ENCODE measurements around the gene EIF3F.

EIF3F gene

DNA sequence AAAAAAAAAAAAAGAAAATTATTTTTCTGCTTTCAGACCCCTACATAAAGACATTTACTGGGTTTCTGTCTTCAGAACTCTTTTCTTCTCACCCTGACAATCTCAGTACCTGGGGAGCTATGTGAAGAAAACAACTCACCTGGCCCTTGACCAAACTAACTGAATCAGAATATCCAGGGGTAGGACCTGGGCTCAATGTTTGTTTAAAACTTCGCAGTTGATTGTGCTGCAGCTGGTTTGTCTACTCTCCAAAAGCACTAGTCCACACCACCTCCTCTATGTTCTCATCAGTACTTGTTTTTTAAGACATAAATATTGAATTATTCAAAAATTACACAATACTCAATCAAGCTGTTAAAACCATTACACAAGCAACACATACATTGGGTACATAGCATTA is 34.8 kb downstream of the EIF3F start:
- DNase-seq (ENCODE audit: low read depth in 2 of 2), result no peak

DNA sequence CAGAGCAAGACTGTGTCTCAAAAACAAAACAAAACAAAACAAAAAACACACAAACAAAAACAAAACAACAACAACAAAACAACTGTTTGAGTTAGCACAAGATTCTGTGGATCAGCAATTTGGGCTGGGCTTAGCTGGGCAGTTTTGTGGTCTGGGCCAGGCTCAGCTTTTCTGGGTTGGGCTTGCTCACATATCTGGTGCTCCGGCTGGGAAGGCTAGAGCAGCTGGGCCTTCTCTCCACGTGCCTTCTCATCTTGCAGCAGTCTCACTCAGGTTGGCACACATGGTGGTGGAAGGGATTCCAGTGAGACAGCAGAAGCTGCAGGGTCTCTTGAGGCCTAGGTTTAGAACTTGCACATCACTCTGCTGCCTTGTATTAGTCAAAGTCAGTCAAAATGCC is 35.7 kb downstream of the EIF3F start:
- DNase-seq (ENCODE audit: low read depth in 2 of 2), result no peak

DNA sequence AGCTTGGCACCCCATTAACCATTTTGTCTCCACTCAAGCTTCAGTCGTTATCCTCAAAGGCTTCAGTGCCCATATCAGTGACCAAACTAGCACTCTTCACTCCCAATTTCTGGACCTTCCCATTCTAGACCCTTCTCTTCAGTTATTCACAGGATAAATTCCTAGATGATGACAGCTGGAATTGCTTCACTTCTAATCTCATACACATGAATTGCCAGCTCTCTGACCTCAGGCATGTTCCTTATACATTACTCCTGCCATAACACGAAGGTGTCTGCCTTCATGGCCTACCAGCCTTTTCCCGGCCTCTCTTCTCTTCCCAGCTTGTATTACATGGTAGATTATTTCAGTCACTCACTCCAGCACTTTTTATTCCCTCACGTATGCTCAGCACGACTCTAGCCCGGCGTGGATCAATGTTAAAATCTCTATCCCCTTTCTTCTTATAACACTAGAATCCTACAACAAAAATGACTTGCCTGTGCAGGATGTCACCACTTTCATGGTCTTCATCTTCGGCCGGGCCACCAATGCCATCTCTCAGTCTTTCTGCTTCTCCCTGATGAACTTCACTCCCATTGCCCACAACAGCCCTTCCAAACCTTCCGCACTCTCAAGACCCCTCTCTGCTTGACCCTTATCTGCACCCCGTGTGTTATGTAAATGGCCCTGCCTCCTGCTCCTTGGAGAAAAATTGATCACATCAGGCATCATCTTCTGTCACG is 36.9 kb downstream of the EIF3F start:
- DNase-seq (ENCODE audit: low read depth in 2 of 2), result no peak

DNA sequence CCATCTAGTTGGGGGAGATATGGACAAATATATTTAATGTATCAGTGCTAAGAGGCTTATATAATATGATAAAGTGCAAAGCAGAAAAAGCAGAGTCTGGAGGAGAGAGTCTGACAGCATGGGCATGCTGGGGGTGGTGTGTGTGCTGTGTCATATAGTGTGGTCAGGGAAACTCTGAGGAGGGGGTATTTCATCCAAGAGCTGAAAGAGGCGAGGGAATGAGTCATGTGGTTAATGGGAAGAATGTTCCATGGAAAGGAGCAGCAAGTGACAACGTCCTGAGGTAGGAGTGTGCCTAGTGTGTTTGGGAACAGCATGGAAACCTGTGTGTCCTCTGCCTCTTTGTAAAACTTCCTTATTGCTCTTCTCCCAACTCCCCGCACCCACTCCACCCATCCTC is 38.0 kb downstream of the EIF3F start:
- DNase-seq (ENCODE audit: low read depth in 2 of 2), result no peak

DNA sequence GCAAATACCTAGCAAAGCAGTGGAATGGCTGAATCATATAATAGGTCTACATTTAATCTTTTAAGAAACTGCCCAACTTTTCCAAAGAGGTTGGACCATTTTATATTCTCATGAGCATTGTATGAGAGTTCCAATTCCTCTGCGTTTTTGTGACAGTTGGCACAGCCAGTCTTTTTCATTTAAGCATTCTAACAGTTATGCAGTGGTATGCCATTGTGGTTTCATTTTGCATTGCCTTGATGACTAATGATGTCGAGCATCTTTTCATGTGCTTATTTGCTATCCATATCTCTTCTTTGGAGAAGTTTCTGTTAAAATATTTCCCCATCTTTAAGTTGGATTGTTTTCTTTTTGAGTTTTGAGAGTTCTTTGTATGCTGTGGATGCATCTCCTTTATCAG is 38.7 kb downstream of the EIF3F start:
- DNase-seq (ENCODE audit: low read depth in 2 of 2), result no peak

DNA sequence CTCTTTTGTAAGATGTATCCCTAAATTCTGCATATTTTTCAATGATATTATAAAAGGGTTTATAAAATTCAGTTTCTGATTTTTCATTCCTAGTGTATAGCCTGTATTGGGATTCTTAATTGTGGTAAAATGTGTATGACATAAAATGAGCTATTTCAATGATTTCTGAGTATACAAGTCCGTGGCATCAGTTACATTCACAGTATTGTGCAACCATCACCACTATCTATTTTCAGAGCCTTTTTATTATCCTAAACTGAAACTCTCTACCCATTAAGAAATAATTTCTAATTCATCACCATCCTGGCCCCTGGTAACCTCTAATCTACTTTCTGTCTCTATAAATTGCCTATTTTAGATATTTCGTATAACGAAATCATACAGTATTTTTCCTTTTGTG is 39.8 kb downstream of the EIF3F start:
- no peak for DNase-seq (ENCODE audit: low read depth in 2 of 2)

DNA sequence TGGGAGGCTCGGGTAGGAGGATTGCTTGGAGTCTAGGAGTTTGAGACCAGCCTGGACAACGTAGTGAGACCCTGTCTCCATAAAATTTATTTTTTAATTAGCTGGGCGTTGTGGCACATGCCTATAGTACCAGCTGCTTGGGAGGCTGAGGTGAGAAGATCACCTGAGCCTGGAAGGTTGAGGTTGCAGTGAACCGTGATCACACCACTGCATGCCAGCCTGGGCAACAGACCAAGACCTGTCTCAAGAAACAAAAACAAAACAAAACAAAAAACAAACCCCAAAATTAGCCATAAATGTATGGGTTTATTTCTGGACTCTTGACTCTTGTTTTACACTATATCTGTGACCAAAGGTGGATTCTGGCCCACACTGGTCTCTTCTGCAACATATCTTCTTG is 41.6 kb downstream of the EIF3F start:
- no peak for DNase-seq (ENCODE audit: low read depth in 2 of 2)

DNA sequence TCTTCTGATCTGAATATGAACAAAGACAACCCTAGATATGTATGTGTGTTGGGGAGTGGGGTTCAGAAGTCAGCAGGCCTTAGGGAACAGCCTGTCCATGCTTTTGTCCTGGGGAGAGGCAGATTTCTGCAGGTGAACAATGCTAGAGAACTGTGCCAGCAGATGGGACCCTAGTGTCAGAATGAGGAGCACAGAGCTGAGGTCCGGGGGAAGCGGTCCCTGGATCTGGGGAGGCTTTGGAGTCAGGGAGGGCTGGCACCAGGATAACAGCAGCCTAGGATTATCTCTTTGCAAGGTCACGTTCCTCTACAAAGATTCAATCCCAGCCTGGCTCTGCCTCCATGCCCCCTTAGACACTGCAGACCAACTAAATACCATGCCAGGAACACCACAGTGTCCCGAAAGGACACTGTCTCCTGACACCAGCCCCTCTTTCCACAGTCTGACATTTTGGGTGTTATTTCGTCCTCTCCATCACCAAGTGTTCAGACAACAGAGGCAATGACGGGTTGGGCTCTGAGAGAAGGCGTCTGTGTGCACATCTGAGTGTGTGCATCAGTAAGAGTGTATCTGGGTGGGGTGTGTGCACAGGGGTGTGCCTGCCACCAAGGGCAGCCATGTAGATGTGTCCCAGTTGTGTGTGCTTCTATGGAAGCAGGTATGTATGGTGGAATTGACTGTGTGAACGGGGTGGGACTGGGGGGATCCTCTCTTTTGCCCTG is 43.5 kb downstream of the EIF3F start:
- DNase-seq (ENCODE audit: low read depth in 2 of 2), result no peak

DNA sequence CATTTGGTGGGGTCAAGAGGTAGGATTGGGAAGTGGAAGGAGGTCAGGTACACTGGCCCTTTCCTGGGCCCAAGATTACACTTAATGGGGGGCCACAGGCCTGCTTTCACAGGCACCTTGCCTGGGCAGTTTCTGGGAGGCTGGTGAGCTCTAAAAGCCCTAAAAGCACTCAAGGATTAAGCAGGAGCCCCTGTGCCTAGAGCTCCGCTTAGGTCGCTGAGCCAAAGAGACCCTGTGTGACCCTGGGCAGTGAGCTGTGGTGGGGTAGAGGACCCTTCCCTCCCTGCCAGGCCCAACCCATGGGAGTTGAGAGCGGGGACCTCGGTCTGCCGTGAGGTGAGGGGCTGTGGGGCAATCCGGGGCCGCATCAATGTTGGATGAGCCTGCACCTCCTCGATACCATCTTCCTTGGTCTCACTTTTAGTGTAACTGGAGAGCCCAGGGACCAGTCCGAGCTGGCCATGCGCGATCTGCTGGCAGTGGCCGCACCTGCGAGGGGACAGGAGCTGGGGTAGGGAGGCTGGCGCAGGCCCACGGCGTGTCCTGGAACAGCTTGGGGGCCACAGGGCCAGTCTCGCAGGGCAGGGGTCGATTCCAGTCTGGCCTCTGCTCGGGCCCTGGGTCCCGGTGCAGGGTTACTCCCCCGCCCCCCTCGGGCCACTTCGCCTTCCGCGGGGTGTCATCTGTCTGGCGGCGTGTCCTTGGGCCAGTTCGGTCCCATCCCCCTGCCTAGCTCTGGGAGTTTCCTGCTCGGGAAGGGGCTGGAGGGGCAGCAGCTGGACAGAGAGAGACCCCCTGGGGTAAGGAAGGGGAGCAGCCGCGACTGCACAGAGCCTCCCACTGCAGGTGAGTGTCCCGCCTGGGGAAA is 44.3 kb downstream of the EIF3F start:
- DNase-seq (ENCODE audit: low read depth in 2 of 2), result no peak

DNA sequence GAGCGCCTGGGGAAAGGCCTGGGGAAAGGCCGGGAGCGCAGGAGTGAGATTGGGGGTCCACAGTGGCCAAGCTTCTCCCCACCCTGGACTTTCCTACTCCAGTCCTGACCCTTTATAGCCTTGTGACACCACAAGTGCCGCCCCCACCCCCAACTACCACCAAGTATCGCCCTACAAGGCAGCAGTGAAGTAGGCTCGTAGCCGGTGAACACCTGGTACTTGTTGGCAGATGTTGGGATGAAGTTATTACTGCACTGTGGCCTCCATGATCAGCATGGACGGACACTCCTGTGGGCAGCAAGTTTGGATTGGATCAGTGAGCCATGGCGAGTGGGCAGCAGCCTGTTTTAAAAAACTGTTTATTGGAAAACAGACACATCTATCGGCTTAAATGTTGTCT is 45.0 kb downstream of the EIF3F start:
- DNase-seq (ENCODE audit: low read depth in 2 of 2), result no peak

DNA sequence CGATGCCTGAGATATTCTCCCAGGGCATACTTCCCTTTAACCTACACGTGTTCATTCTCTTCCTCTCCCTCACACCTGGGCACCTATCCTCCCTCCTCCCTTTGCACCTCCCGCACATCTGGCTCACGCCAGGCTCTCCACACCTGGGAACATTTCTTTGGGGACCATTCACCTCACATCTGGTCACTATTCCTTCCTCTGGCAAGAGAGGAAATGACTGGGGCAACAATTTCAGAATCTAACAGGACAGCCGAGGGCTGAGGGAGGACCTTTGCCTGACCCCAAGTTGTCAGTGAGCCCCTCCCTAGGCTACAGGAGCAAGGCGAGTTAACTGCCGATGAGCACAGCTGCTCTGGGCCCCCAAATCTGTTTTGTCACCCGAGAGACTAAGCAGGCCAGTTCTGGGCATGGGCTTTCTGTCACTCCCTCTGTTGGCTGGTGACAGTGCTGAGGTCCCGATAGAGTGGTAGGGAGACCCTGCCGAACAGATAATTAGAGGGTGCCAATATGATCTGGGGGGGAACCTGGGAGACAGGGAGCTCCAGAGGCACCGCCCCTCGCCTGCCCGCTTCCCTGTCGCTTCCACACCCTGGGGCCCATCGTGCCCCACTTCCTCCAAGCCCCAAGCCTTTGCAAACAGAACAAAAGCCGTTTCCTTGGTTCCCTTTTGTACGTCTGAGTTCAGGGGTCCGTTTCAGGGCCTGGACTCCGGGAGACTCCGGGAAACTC is 45.6 kb downstream of the EIF3F start:
- no peak for DNase-seq (ENCODE audit: low read depth in 2 of 2)

DNA sequence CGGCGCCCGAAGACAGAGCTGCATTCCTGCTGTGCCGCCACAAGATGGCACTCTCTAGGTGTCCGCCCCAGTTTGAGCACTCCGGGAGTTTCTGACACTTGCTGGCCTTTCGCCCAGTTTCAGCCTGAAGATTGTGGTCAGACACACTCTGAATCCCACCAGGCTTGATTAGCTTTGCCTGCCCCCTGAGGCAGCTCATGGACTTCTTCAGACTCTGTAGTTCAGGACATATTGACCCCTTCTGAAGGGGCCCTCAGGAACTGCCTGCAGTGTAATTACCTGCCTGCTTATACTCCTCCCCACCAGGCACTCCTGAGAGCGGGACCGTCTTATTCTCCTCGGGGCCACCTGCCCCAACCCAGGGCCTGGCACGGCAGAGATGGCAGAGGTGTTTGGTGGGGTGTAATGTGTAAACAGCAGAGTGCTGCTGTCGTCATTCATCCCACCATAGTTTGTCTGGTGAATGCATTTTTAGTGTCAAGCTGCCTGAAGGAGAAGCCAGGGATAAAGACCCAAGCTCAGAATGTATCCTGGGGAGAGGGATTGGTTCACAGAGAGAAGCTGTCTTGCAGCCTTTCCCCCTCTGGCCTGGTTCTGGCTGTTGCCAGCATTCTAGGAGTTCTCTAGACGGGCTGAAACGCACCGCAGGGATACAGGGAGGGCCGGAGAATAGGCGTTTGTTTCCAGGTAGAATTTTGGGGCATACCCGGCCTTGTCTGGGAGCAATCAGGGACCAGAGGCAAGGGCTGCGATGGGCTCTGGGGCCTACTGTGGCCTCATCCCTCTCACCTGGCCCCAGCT is 46.4 kb downstream of the EIF3F start:
- DNase-seq (ENCODE audit: low read depth in 2 of 2), result peak; percentile 26 to 27

DNA sequence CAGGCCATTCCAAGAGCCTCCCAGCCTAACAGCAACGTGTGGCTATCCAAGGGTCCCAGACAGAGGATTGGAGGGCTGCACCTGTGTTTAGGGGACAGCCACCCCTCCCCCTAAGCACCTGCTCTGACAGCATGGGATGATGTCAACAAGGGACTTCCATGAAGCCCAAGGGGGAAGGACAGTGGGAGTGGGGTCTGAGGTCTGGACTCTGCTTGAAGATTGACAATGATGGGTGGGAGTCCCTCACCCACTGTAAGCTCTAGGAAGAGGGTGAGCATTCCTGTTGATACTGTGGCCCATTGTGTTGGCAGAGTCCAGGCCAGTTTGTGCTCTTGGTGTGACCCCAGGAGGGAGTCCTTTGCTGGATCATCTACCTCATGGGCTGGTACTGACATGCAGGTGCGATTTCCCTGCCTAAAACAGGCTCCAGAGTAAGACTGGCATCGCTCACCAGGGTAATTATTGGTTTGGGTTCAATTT is 47.0 kb downstream of the EIF3F start:
- DNase-seq (ENCODE audit: low read depth in 2 of 2), result no peak

DNA sequence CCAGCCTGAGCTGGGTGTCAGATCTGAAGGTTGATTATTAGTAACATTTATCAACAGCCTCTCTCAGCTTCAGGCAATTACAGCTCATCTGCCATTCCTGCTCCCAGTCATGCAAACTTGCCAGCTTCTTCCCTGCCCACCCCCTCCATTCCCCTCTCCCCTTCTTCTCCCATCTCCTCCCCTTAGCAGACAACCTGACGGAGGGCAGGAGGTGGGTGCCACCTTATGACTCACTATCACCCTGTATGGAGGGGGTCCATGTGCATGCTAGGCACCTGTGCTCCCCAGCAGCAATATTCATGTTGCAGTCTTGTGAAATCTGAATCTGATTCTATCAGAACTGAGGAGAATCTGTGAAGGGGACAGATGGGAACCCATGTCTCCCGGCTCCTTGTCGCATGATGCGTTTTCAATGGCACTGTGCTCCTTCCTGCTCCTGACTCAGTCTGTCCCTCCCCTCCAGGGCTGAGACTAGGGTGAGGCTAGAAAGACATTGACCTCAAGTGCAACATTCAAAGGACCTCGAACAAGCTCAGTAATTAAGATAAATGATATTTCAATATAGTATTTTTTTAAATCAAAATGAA is 47.6 kb downstream of the EIF3F start:
- no peak for DNase-seq (ENCODE audit: low read depth in 2 of 2)

DNA sequence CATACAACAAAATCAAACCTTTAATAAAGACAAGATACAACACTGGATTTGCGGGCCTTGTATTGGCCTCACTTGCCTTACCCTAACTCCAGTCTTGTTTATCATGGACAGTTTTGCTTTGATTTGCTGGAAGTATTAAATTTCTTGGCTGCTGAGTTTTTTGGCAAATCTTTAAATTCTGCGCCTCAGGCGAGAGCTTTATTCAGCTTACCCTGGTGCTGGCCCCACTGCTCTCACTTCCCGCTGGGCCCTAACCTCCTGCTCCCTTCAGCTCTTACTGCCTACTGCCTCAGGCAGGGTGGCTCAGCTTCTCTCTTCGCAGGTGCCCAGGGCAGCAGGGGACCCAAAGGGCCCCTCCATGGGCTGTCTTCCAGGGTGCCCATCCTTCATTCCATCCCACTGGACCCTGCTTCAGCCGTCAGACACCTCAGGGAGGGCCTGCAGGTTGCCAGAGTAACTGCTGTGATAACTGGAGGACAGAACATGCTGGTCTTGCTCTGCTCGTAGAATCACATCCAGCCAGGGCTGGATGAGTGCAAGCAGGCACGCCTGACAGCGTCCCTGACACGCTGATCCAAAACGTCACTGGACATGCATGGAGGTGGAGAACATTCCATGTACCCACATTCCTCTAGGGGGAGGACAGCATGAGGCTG is 48.2 kb downstream of the EIF3F start:
- no peak for DNase-seq (ENCODE audit: low read depth in 2 of 2)

DNA sequence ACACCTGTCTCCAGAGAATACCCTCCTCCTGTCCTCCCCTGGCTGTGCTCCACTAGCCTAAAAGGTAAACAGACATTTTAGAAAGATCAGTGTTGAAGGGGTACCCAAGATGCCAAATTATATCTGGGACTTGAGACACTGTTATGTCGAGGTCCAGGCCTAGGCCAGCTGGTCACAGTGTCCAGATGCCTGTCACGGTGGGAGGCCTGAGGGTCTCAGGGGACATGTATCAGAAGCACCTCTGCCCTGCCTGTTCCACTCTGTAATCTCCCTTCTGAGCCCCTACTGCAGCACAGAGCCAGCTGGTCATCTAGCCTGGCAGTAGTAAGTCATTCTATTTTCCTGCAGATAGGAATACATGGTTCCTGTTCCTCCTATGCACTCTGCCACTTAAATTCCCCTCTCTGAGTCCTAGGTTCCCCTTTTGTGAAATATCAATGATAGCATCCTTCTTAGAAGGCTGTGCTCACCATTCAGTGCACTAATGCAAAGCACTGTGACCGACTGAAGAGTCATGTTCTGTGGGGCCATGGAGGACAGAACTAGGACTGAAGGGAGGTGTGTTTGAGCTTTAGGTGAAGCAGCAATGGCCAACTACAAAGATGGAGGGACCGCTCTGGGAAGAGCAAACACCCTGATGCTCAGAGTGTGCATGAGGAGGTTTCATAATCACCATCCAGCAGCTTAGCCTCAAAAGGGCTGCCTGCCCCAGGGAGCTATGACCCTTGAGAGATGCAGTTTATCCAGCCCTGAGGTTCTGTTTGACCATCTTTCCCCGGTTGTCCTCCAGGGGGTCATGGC is 49.1 kb downstream of the EIF3F start:
- no peak for DNase-seq (ENCODE audit: low read depth in 2 of 2)

DNA sequence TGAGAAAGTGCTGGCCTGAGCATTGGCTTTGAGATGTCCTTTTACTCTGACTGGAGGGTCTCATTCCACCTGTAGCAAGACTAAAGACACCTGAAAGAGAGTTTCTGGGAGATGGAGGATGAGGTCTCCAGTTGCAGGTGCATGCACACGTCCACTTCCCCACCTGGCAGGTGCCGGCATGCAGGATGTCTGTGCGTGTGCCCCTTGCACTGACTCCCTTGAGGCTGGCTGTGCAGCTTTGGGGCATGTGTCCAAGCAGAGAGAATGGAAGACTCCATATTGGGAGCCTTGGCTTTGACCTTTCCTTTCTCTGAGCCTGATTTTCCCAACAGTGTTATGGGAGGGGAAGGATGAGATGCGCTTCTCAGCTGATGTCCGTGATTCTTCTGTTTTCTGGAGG is 49.8 kb downstream of the EIF3F start:
- no peak for DNase-seq (ENCODE audit: low read depth in 2 of 2)

DNA sequence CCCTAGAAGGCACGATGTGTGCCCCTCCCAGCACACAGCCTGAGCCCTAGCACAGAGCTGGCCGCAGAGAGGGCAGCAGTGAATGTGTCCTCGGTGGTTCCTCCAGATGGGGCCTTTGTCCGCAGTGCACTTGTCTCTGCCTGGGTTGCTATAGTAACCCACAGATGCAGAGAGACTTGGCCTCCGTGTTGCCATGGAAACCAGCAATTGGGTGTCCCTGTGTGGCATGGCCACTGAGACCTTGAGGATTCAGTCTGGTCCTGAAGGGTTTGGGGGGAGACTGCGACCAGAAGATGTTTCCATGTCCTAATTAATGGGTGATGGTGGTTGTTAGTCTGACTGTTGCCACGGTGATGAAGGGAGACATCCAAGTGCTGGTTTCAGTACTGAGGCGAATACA is 51.3 kb downstream of the EIF3F start:
- DNase-seq (ENCODE audit: low read depth in 2 of 2), result no peak

DNA sequence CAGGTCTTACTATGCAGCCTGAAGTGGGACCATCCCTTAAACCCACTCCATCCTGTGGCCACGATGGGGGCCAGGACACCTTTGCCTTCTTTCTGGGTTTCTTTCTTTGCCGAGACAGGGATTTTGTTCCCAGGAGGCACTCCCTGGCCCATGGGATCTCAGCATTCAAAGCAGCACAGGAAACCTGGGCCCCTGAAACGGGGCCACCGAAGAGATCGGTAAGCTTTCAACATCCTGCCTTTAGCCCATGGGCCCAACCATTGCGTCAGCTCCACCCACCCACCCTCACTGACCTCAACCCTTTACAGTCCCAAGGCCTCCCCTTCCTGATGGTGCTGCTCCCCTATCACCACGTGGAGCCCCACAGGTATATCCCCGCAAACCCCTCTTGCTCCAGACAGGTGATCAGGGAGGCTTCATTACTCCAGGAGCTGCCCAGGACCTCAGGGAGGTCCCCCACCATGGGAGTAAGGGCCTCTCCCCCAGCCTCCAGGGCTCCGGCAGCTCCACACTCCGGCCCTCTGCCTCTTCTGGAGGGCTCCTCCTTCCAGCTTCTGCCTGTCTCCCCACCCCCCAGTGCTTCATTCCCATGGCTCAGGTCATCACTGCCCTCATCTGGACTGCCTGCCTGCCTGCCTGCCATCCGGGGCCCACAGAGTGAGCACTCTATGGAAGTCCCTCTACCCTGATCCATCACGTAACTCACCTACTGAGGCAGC is 51.8 kb downstream of the EIF3F start:
- no peak for DNase-seq (ENCODE audit: low read depth in 2 of 2)
